ENCODE data around the gene C22orf23. TPM values are rescaled to one million over a fixed set of nuclear protein-coding genes. Genes with fewer than 3 reads are reported as not detected.

The C22orf23 gene
- total and polyA plus RNA-seq, 9 donors: 0.28 to 2.6 (median 0.77) TPM

GRCh38 chr22:37906364-37907008, 46.9 kb downstream of the C22orf23 start:
- no peak for TF ChIP-seq POLR2A (IDR thresholded peaks at IDR 0.05)
- 1% methylated on average over 20 to 75 of the region's 75 CpGs for WGBS, 3 donors
- Histone ChIP-seq H3K27me3 (no peaks in the 10 kb centered on the region), H3K36me3 (no peaks in the 10 kb centered on the region), H3K4me1 (ENCODE audit: insufficient read depth) (peaks cover 12% of the 10 kb centered on the region), H3K4me3 (peak overlapping the region; percentile 60), H3K9me3 (no peaks in the 10 kb centered on the region), H3K27ac (peak overlapping the region; percentile 74 to 92)
- intact Hi-C loops (cut with DNase I): no loop called here
- DNase-seq: peak in 4 of 5 donors; percentile 36 to 61 (median 56)

- Histone ChIP-seq H3K4me3 (peak within 1 kb of the TSS; percentile 60), H3K4me1 (ENCODE audit: insufficient read depth) (peaks cover 12% of the 10 kb centered on the region), H3K9me3 (no peaks in the 10 kb centered on the region), H3K27me3 (no peaks in the 10 kb centered on the region), H3K36me3 (no peaks in the 10 kb centered on the region), H3K27ac (peak within 1 kb of the TSS; percentile 74 to 92)
- peak in 2 of 3 donors; percentile 35 to 39 for TF ChIP-seq CTCF (IDR thresholded peaks at IDR 0.05)
- TF ChIP-seq POLR2A (IDR thresholded peaks at IDR 0.05): no peak
- no peak for TF ChIP-seq EP300 (IDR thresholded peaks at IDR 0.05)
- intact Hi-C loops (cut with DNase I): no loop called here
- WGBS, 3 donors: 4 to 10% (median 4%) methylated on average over 28 to 90 of the region's 90 CpGs
- peak; percentile 59 to 81 (median 72) for DNase-seq
These were observed 47.7 kb downstream of the C22orf23 start, which contains the start of gene MICALL1 for GRCh38 chr22:37905534-37906363. MICALL1 (plus strand) TSS chr22:37906297; CDS start chr22:37906423, 126 bp downstream.

DNA sequence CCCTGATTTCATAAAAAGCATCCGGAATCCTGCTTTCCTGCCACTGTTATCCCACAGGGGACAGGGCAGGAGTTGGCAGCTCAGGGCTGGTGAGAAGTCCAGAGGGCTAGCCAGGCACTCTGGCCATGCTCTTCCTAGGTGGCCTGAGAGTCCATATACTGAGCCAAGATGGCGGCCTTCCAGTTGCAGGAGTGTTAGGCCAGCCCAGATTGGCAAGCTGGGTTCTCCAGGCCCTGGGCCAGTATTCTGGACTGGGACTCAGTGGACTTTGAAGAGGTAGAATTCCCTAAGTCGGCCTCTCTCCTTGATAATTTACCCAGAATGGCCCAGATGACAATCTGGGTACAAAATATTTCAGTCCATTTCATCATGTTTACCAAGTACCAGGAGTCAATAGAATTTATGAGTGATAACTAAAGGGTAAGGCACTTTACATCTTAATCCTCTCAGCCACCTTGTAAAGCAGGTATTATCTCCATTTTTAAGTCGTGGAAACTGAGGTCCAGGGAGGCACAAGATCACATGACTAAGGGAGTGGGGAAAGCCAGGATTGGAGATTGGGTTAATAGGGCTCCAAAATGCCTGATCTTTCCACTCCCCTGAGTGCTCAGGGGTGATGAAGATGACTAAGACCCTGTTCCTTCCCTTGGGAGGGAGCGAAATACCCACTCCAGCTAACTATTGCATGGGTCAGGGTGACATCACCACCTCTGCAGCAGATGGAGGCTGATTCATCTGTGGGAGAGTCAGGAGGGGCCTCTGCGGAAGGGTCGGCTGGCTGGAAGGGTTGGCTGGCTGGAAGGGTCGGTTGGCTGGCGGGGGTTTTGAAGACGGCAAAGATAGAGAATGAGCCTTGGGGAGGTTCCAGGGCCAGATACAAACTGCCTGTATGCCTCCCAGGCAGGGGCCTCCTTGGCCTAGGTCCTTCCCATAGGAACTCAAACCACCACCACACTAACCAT, 48.5 kb downstream of the C22orf23 start:
- H3K9me3 ChIP-seq: no peaks in the 10 kb centered on the region
- TF ChIP-seq EP300 (IDR thresholded peaks at IDR 0.05) (no peak), POLR2A (IDR thresholded peaks at IDR 0.05) (no peak), CTCF (IDR thresholded peaks at IDR 0.05) (no peak)
- DNase-seq: peak; percentile 54 to 72 (median 67)
- H3K36me3 ChIP-seq: no peaks in the 10 kb centered on the region
- peaks cover 12% of the 10 kb centered on the region for H3K4me1 ChIP-seq (ENCODE audit: insufficient read depth)
- H3K27me3 ChIP-seq: no peaks in the 10 kb centered on the region
- H3K27ac ChIP-seq: no peak overlapping the region
- WGBS, 3 donors: 46 to 53% (median 50%) methylated on average over 10 of the region's 10 CpGs
- peak overlapping the region; percentile 60 for H3K4me3 ChIP-seq
- intact Hi-C loops (cut with DNase I): no loop called here

GRCh38 chr22:37898441-37899181, 54.8 kb downstream of the C22orf23 start:
- H3K27ac ChIP-seq: no peak overlapping the region
- H3K4me1 ChIP-seq (ENCODE audit: insufficient read depth): peaks cover 4% of the 10 kb centered on the region
- no peak for DNase-seq
- no peaks in the 10 kb centered on the region for H3K27me3 ChIP-seq
- WGBS, 3 donors: 83 to 93% (median 86%) methylated on average over 9 of the region's 9 CpGs
- H3K9me3 ChIP-seq: no peaks in the 10 kb centered on the region
- intact Hi-C loops (cut with DNase I): loop anchor here in 1 of 4 donors (5.0 kb wide), 1 partner anchor 34 kb away; no protein-coding TSS in a partner anchor
- H3K36me3 ChIP-seq: no peaks in the 10 kb centered on the region
- H3K4me3 ChIP-seq: no peak overlapping the region
- no peak for TF ChIP-seq CTCF (IDR thresholded peaks at IDR 0.05)
- no peak for TF ChIP-seq EP300 (IDR thresholded peaks at IDR 0.05)
- no peak for TF ChIP-seq POLR2A (IDR thresholded peaks at IDR 0.05)

Data from ovary (tissue), 9 donors.